HG02588 (cell line): ENCODE measurements around the gene DDX6.

Experiments used
- ATAC-seq: cut with Tn5 transposase; IDR thresholded peaks from one replicate; pipeline ENCODE4 v1.9.1; 2021; ENCODE audit warnings: mild to moderate bottlenecking, moderate library complexity; ENCODE audit not compliant: unreplicated experiment

DDX6 gene

DNA sequence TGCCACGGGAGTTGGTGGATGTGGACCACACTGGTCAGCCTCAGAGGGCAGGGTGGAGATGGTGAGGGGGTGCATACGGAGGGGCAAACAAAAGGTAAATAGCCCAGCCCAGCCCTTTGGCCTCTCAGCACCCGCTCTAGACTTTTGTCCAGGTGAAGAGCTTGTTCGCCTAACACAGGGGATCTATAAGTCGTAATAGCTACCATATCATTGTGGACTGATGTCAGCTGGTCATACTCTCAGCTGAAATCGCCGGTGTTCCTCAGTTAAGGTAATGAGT is 84.5 kb downstream of the DDX6 start:
- ATAC-seq = no peak

DNA sequence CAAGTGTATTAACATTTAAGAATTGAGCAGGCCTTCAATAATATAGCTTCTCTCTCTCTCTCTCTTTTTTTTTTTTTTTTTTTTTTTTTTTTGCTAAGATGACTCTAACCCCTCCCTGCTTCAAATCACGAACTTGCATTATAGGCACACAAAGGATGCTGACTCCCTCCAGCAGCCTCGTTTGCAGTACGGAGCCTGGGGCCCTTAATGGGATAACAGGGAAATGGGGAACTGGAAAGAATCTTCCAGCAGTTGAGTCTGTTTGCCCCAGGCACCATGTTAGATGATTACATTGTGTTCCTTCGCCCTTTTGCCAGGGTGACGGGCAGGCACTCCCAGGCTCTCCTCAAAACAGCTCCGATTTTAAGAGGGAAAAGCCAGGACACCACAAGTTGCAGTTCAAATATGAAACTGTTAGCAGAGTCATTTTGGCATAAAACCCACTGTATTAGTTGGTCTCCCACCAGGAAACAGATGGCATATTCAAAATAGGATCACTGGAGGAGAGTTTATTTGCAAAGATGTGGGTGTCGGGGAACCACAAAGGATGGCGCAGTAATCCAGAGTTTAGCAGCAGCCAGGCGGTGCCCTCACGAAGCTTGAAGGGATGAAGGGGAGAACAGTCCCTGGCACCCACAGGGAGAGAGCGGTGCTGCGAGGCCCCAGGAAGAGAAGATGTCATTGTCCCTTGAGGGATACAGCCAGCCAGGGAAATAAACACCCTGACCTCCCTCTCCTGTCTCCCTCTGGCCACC is 85.0 kb downstream of the DDX6 start:
- no peak for ATAC-seq

DNA sequence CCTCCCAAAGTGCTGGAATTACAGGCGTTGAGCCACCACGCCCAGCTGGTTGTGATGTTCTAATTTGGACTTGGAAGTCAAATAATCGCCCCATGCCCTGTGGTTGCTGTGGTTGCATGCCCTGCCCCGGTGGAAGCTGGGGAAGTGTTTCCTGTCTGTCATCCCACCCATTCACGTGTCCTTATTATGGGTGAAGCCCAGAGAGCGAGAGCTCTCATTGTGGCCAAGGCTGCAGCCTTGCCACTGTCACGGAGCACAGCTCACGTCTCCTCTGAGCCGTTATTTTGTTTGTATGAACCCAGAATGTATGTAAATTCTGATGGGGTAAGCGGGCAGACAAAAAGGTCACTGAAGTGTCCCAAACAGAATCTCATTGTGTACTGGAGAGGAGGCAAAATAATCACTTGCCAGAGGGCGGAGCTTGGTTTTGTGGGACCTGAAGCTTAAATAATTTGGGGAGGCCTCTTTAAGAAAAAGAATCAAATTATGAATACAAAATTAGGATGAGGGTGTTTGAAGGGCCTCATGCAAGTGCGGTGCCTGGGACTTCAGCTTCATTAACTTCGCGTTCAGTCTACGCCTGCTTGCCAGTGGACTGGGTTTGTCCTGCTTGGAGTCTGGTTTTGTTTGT is 85.7 kb downstream of the DDX6 start:
- ATAC-seq = no peak

DNA sequence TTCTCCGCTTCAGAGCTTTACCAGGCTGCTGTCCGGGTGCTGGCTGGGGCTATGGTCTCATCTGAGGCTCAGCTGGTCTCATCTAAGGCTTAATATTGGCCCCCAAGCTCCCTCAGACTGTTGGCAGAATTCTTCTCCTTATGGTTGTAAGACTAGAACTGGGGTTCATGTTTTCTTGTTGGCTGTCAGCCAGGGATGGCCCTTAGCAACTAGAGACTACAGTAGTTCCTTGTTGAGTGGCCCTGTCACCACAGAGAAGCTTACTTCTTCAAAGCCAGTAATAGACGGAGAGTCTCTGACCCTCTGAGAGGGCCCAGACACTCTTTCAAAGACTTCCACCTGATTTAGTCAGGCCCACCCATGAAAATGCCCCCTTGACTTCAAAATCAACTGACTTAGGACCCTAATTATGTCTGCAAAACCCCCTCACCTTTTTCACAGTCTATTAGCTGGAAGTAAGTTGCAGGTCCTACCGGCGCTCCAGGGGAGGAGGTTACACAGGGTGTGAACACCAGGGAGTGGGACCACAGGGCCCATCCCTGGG is 87.3 kb downstream of the DDX6 start:
- no peak for ATAC-seq

DNA sequence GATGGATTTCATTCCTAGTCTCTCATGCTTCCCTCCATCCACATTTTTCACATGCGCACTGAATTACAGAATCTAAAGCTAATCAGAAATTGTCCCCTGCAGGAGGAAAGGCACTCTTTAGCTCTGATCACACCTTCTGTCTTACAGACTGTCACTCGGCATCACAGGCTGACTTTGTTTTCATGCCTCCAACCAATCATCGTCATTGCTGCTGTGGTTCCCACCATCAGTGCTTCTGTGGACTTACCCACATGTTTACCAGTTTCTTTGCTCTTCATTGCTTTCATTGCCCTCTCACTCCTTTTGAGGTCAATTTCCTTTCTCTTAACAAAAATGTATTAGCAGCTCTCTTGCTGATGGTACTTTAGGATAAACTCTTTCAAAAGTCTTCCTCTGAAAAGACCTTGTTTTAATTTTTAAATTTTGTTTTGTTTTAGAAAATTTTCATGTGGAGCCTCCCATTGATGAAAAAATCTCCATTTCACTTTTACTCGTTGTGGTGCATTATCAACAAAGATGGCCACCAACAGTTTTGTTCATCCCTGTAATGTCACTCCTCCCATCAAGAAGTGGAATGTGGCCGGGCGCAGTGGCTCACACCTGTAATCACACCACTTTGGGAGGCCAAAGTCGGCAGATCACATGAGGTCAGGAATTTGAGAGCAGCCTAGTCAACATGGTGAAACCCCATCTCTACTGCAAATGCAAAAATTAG is 91.3 kb downstream of the DDX6 start:
- ATAC-seq = no peak
